ENCODE data around the gene LPAR1. TPM values are rescaled to one million over a fixed set of nuclear protein-coding genes. Genes with fewer than 3 reads are reported as not detected.

LPAR1 gene
- total RNA-seq, 4 donors from 2014 or later, result 27.1 to 65.4 (median 47.6) TPM

DNA sequence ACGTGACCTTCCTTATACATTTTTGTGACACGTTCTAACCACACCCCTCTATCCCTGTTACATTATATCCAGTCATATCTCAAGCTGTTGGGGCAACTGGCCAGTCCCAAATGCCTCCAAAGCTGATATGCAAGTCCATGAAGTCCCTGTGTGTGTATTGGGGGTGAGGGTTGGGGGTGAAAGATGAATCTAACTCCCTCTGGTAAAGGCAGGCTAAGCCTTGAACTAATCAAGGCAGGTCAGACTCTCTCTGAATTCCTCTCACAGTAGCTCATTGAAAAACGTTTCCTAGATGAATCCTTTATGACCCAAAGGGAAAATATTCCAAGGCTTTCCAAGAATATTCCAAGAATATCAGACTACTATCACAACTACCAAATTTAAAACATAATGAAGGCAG is 195.3 kb downstream of the LPAR1 start:
- TF ChIP-seq EP300 (IDR thresholded peaks at IDR 0.05) (no peak), POLR2AphosphoS5 (IDR thresholded peaks at IDR 0.05) (no peak), POLR2A (IDR thresholded peaks at IDR 0.05) (no peak)
- TF ChIP-seq, protein P1, sequence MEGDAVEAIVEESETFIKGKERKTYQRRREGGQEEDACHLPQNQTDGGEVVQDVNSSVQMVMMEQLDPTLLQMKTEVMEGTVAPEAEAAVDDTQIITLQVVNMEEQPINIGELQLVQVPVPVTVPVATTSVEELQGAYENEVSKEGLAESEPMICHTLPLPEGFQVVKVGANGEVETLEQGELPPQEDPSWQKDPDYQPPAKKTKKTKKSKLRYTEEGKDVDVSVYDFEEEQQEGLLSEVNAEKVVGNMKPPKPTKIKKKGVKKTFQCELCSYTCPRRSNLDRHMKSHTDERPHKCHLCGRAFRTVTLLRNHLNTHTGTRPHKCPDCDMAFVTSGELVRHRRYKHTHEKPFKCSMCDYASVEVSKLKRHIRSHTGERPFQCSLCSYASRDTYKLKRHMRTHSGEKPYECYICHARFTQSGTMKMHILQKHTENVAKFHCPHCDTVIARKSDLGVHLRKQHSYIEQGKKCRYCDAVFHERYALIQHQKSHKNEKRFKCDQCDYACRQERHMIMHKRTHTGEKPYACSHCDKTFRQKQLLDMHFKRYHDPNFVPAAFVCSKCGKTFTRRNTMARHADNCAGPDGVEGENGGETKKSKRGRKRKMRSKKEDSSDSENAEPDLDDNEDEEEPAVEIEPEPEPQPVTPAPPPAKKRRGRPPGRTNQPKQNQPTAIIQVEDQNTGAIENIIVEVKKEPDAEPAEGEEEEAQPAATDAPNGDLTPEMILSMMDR (IDR thresholded peaks at IDR 0.05), result no peak
- Histone ChIP-seq H3K27ac (no peak overlapping the region), H3K4me1 (peaks cover 0 to 4% (median 0%) of the 10 kb centered on the region in 3 donors), H3K27me3 (no peaks in the 10 kb centered on the region), H3K4me3 (no peak overlapping the region), H3K9me3 (no peaks in the 10 kb centered on the region), H3K36me3 (no peaks in the 10 kb centered on the region)
- WGBS, 2 donors (ENCODE audit: low coverage in 1 of 2), result 40 to 57% methylated on average over 2 to 3 of the region's 3 CpGs
- ATAC-seq, result no peak

DNA sequence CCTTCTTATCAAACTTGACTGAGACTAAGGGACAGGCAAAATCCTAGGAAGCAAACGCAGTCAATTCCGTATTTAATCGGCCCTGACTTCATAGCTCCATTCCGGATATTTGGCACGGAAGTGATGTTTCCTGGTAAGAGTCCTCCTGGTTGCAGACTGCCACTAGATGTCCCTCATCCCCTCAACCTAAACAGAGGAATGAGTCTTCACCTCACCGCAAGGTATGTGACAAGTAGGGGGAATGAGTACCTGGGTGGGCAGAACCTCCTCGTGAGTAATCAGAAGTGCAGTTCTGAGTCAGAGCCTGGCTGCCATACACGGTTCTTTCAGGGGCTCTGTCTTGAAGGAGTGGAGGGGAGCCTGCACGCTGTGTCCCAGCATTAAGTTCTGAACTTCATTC is 196.1 kb downstream of the LPAR1 start:
- Histone ChIP-seq H3K4me1 (peaks cover 0 to under 1% (median 0%) of the 10 kb centered on the region in 3 donors), H3K27ac (no peak overlapping the region), H3K9me3 (no peaks in the 10 kb centered on the region), H3K27me3 (no peaks in the 10 kb centered on the region), H3K36me3 (no peaks in the 10 kb centered on the region), H3K4me3 (no peak overlapping the region)
- WGBS, 2 donors (ENCODE audit: low coverage in 1 of 2), result 78 to 100% methylated on average over 2 to 9 of the region's 9 CpGs
- ATAC-seq, result no peak
- TF ChIP-seq, protein P1 (IDR thresholded peaks at IDR 0.05), result no peak
- TF ChIP-seq POLR2AphosphoS5 (IDR thresholded peaks at IDR 0.05) (no peak), POLR2A (IDR thresholded peaks at IDR 0.05) (no peak), EP300 (IDR thresholded peaks at IDR 0.05) (no peak)

DNA sequence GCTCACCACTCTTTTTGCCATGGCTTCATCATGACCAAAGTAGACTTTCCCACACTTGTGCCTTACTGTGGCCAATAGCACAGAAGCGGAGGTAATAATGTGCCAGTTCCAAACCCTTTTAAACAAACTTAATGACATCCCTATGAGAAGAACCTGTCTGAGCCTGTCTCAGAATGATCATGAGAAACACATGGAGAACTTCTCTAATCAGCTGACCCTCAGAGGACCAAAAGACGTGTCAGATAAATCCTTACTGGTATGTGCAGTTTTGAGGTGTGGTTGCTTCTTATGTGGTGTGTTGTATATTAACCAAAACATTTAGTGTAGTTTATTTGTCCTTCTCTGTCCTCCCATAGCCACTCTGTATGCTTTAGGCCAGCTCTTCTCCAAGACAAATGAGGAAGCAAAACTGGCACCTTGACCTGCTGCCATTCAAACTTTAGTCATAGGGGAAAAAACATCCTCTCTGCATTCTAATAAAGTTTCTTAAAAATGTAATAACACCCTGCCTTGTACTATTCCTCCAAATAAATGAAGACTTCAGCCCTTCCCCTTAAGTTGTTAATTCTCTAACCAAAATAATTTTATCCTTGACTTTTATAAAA is 200.8 kb downstream of the LPAR1 start:
- ATAC-seq, result no peak
- WGBS, 2 donors (ENCODE audit: low coverage in 1 of 2), result 89 to 100% methylated on average over 1 to 2 of the region's 2 CpGs
- H3K27ac ChIP-seq, result no peak overlapping the region
- no peaks in the 10 kb centered on the region for H3K36me3 ChIP-seq
- H3K27me3 ChIP-seq, result no peaks in the 10 kb centered on the region
- no peaks in the 10 kb centered on the region for H3K4me1 ChIP-seq
- TF ChIP-seq EP300 (IDR thresholded peaks at IDR 0.05), result no peak
- no peak for TF ChIP-seq POLR2AphosphoS5 (IDR thresholded peaks at IDR 0.05)
- TF ChIP-seq, protein P1 (IDR thresholded peaks at IDR 0.05), result no peak
- TF ChIP-seq POLR2A (IDR thresholded peaks at IDR 0.05), result no peak
- no peaks in the 10 kb centered on the region for H3K9me3 ChIP-seq
- no peak overlapping the region for H3K4me3 ChIP-seq

DNA sequence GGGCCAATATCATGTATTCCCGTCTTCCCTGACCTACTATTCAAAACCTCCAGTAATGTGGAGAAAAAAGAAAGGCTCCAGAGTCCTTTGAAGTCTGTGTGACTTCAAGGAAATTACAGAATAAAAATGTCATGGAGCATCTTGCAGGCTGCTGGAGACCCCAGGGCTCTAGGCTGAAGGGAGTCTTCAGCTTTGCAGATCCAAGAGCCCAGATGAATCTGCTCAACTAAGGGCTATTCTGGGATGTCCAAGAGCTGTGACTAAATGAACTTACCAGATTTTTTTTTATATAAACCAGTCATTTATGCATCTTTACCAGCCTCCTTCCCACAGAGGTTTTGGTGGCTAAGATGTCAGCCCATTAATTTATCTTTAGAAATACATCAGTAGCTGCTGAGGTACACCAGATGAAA is 202.4 kb downstream of the LPAR1 start:
- WGBS, 2 donors (ENCODE audit: low coverage in 1 of 2), result 87% methylated on average over 1 of the region's 1 CpG; no CpG with 5 or more reads in 1 of the 2 donors
- Histone ChIP-seq H3K4me3 (no peak overlapping the region), H3K27me3 (no peaks in the 10 kb centered on the region)

More for the DNA sequence above, 202.4 kb downstream of the LPAR1 start:
- H3K4me1 ChIP-seq, result no peaks in the 10 kb centered on the region
- TF ChIP-seq POLR2AphosphoS5 (IDR thresholded peaks at IDR 0.05) (no peak), POLR2A (IDR thresholded peaks at IDR 0.05) (no peak), EP300 (IDR thresholded peaks at IDR 0.05) (no peak)
- TF ChIP-seq, protein P1 (IDR thresholded peaks at IDR 0.05), result no peak
- no peaks in the 10 kb centered on the region for H3K9me3 ChIP-seq
- no peak for ATAC-seq
- no peaks in the 10 kb centered on the region for H3K36me3 ChIP-seq
- no peak overlapping the region for H3K27ac ChIP-seq
